GM18517 (cell line): ENCODE results near the gene SLC25A10.

ENCODE experiments used
- ATAC-seq: cut with Tn5 transposase; IDR thresholded peaks from one replicate; pipeline ENCODE4 v1.9.1; 2021; ENCODE audit warnings: mild to moderate bottlenecking, moderate library complexity; ENCODE audit not compliant: unreplicated experiment

Gene SLC25A10

GRCh38 chr17:81686614-81687013, 25.5 kb upstream of the SLC25A10 start:
- ATAC-seq, result no peak

DNA sequence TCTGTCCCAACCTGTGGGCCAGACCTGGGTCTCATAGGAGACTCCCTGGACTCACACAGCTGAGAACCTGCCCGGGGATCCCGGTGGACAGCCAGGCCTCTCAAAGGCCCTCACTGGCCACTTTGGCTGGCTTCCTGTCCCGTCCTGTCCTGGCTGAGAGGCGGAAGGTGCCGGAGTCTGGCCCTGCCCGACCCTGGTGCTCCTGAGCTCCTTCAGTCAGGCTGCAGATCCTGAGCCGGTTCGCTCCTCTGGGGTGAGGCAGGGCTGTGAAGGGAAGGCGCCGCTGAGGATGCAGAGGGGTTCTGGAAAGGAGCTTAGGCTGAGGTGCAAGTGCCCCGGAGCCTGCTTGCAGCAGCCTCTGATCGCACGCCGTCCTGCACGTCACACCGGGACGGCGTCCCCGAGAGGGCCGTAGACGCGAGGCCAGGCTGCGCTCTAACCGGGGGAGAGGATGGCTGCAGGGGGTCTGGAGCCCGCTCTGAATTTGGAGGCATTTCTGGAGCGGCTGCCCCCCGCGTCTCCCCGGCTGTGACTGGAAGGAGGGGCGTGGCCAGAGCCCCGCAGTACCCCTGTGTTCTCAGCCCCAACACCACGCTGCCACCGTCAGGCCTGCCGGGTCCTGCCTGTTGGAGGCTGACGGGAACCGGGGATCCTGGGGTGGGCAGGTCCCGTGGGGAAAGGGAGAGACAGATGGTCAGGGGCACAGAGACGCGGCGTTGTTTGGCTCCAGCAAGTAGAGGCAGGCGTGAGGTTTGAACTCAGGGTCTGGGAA, 24.1 kb upstream of the SLC25A10 start:
- ATAC-seq, result no peak

- ATAC-seq, result no peak
Measured at GRCh38 chr17:81688616-81689015, 23.5 kb upstream of the SLC25A10 start.

DNA sequence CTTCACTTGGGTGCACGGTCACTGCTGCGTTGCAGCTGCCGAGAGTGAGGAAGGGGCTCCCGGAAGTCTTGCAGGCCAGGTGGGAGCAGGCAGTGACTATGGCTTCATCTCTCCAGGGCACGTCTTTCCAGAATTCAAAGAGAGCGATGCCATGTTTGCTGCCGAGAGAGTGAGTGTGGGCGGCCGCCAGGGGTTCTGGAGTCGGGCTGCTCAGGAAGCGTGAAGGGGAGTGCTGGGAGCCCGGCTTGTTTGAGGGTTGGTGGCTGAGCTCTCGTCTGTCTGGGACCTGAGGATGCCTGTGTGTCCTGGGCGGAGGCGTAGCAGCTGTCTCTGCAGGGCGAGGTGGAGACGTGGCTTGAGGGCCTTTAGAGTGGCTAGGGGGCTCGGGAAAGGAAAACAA, 22.0 kb upstream of the SLC25A10 start:
- ATAC-seq, result no peak

- ATAC-seq, result no peak
Measured at GRCh38 chr17:81690549-81690948, 21.5 kb upstream of the SLC25A10 start.

- no peak for ATAC-seq
Measured at GRCh38 chr17:81691196-81691595, 20.9 kb upstream of the SLC25A10 start.

GRCh38 chr17:81691608-81692007, 20.5 kb upstream of the SLC25A10 start:
- ATAC-seq, result no peak

GRCh38 chr17:81693509-81694210, 18.4 kb upstream of the SLC25A10 start:
- no peak for ATAC-seq

GRCh38 chr17:81694810-81695209, 17.3 kb upstream of the SLC25A10 start:
- ATAC-seq, result no peak

GRCh38 chr17:81695211-81695610, 16.9 kb upstream of the SLC25A10 start:
- no peak for ATAC-seq

GRCh38 chr17:81695801-81696200, 16.3 kb upstream of the SLC25A10 start:
- ATAC-seq, result no peak

DNA sequence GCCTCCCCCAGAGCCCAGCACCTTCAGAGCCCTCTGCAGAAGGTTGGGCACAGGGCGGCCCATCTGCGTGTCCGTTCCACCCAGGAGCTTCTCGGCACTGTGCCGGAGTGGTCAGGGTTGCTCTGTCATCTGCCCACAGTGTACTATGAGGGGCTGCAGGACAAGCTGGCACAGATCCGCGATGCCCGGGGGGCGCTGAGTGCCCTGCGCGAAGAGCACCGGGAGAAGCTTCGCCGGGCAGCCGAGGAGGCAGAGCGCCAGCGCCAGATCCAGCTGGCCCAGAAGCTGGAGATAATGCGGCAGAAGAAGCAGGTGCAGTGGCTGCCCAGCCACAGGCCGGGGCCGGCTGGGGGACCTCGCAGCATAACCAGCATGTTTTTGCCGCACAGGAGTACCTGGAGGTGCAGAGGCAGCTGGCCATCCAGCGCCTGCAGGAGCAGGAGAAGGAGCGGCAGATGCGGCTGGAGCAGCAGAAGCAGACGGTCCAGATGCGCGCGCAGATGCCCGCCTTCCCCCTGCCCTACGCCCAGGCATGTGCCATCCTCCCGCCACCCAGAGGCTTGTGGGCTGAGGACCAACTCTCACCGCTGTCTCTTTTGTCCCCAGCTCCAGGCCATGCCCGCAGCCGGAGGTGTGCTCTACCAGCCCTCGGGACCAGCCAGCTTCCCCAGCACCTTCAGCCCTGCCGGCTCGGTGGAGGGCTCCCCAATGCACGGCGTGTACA, 15.7 kb upstream of the SLC25A10 start:
- no peak for ATAC-seq

- ATAC-seq, result no peak
Measured at GRCh38 chr17:81697261-81698044, 14.6 kb upstream of the SLC25A10 start.

DNA sequence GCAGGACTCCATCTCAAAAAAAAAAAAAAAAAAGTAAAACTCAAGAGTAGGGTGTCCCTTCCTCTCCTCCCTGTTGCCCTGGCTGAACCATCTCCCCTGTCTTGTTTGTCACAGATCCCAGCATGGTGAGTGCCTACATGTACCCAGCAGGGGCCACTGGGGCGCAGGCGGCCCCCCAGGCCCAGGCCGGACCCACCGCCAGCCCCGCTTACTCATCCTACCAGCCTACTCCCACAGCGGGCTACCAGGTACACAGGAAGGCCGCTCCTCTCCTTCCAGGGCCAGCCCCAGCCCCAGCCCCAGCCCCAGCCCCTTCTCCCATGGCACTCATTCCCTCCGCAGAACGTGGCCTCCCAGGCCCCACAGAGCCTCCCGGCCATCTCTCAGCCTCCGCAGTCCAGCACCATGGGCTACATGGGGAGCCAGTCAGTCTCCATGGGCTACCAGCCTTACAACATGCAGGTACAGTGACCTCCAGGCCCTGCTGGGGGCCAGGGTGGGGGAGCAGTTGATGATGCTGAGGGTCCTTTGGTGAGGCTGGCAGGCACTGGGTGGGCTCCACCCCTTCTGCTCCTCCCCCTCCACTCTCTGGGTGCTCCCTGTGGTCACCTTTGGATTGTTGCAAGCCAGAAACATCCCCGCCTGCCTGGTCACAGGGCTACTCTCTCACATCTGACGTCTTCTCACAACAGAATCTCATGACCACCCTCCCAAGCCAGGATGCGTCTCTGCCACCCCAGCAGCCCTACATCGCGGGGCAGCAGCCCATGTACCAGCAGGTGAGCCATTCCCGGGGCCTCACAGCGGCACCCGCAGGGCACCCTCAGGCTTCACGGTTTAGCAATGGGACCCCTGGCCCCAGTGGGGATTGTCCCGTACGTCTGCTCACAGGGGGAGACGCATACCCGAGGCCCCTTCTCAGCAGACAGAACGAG, 11.5 kb upstream of the SLC25A10 start:
- no peak for ATAC-seq

DNA sequence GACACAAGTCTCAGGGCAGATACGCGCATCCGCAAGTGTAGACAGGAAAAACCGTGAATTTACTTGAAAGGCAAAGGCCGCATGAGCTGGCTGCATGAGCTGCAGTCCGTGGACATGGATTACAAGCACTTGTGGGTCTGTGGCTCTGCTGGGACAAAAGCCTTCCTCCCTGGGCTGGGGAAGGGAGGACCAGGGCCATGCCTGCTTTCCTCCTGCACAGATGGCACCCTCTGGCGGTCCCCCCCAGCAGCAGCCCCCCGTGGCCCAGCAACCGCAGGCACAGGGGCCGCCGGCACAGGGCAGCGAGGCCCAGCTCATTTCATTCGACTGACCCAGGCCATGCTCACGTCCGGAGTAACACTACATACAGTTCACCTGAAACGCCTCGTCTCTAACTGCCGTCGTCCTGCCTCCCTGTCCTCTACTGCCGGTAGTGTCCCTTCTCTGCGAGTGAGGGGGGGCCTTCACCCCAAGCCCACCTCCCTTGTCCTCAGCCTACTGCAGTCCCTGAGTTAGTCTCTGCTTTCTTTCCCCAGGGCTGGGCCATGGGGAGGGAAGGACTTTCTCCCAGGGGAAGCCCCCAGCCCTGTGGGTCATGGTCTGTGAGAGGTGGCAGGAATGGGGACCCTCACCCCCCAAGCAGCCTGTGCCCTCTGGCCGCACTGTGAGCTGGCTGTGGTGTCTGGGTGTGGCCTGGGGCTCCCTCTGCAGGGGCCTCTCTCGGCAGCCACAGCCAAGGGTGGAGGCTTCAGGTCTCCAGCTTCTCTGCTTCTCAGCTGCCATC, 10.6 kb upstream of the SLC25A10 start:
- no peak for ATAC-seq

DNA sequence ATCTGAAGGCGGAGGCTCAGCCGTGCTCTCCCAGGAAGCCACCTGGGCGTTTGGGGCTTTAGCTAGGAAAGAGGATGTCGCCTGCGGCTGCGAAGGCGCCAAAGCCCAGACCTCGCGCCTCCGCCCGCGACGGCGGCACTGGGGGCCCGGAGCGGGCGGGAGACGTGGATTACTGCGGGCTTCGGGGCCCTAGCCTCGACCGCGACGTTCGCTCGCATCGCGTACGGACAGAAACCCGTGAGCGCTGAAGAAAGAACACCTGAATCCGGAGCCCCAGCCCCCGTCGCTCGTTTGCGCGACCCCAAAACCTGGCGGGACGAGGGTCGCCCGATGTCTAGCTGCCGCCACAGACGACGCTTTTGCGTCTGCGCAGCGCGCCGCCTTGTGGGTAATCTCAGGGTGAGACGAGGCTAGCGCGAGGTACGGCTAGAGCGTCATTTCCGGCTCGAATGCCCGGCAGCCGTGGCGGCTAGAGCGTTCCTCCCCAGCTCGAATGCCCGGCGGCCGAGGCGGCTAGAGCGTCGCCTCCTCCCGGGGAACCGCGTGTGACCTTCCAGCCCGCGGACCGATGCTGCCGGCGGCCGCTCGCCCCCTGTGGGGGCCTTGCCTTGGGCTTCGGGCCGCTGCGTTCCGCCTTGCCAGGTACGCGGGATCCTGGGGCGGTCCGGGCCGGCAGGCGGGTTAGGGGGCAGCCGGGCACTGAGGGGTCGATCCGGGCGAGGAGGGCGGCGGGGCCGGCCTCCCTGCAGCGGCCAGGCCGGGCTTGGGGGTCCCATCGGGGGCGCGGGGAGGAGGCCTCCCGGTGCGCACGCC, 8.9 kb upstream of the SLC25A10 start, which contains the start of gene MRPL12:
TSS of gene MRPL12 (plus strand) at position 434 of the 813 bp plus-strand sequence. CDS start at position 569, 135 bp downstream.
- peak; percentile 88 for ATAC-seq

DNA sequence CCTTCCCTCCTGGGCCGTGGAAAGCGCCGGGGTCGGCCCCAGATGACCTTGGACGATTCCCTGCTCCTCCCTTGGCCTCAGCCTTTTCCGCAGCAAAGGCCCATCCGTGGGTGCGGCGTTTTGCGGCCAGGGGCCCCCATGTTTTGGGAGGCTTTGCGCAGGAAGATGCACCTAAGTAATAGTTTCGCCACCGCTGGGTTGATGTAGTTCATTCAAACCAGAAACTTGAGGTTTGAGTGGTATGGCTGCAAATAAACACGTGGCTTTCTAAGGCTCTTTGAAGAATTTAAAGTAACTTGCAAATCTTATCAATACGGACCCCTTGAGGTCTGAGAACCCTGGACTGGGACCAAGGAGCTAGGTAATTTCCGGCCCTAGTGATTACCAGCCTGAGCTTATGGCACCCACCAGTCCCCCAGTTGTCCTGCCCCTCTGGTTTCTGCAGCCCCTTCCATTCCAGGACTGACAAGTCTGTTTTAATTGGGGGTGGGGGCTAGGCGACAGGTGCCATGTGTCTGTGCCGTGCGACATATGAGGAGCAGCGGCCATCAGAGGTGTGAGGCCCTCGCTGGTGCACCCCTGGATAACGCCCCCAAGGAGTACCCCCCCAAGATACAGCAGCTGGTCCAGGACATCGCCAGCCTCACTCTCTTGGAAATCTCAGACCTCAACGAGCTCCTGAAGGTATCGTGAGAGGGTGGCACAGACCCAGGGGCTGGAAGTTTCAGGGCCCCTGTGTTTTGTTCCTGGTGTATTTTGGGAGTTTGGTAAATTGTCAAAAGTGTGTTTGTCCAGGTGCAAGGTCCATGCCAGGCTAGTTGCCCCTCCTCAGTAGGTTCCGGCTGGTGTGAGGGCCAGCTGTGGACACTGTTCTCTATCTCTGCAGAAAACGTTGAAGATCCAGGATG, 8.1 kb upstream of the SLC25A10 start:
- no peak for ATAC-seq
